ENCODE measurements around the gene PVR. TPM values are rescaled to one million over a fixed set of nuclear protein-coding genes. Genes with fewer than 3 reads are reported as not detected.
"Not testable (repeated sequence)": the region's sequence is repeated elsewhere in the genome, so short reads cannot be mapped to it uniquely, and the experiment has no call there.

Gene PVR
- polyA plus RNA-seq, 4 donors, result 21.3 to 39.9 (median 28.3) TPM

DNA sequence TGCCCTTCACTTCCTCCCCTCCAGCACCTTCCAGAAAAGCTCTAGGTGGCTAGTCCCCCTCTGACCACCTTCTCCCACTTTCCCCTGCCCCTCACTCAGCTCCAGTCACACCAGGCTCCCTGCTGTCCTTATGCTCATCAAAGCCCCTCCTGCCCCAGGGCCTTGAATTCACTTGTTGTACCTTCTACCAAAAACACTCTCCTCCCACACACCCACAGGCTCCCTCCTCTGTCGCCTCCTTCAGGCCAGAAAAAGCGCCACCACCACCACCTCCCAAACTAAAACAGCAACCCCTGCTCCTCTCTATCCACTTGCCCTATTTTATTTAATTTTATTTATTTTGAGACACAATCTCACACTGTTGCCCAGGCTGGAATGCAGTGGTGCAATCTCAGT lies 50.5 kb downstream of the PVR start:
- DNase-seq (ENCODE audit: low read depth in 4 of 4, low spot score in 3 of 4), result no peak

DNA sequence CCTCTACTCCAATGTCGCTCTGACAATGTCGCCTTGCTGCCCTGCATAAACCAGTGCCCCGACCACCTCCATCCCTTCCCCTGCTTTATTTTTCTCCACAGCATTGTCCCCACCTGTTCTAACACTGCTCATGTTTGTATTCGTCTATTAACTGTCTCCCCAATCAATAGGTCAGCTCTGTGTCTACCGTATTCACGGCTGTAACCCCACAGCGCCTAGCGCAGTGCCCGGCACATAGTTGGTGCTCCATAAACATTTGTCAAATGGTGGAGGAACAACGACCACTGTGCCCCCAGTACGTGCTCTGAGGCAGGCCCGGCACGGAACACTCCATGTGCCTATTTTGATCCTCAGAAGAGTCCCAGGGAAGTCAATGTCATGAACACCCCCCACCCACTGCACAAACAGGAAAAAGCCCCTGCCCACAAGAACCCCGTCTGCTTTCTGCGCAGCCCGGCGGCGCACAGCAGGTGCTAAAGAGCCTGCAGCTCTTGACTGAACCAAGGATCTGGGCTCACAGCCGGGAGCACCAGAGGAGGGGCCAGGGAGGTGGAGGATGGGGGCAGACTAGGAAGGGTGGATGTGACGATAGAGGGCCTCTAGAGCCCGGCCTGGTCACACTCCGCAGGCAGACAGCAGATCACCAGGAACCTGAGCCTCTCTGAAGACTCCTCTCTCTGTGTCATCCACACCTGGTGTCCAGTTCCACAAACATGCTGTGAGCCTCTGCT lies 53.4 kb downstream of the PVR start:
- DNase-seq (ENCODE audit: low read depth in 4 of 4, low spot score in 3 of 4), result no peak

DNA sequence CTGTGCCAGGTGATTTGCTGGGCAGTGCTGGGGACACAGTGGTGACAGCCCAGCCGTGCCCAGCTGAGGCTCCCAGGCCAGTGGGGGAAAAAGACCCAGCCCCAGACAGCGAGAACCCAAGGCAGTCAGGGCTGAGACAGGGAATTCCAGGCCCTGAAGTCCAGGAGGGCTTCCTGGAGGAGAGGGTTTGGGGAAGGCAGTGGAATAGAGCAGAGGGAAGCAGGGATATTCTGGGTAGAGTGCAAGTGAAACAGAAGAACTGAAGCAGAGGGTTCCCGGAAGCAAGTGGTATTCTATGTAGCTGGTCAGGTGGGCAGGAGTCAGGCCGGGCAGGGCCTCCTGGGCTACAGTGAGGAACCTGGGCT lies 53.9 kb downstream of the PVR start:
- no peak for DNase-seq (ENCODE audit: low read depth in 4 of 4, low spot score in 3 of 4)

DNA sequence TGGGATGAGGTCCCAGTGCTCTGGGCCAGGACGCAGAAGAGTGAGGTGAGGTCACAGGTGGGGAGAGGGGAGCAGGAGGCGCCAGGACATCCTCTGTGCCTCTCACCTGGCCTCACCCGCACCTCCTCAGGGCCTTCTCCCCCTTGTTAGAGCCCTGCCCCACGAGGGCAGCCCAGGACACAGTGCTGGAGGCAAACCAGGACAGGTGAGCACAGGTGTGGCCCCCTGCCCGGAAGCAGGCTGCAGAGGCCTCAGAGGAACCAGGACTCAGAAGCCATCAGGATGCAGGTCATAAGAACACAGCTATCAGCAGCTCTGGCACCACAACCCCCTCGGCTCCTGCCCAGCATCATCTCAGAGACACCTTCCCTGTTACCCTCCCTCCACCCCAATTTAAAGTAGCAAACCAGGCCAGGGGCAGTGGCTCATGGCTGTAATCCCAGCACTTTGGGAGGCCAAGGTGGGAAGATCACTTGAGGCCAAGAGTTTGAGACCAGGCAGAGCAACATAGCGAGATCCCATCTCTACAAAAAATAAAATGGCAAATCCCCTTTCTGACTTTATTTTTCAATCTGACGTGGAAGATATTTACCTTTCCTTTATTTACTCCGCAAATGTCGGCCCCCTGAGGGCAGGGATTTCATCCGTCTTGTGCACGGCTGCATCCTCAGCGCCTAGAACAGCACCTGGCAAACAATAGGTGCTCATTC lies 54.9 kb downstream of the PVR start, which contains the start of gene CEACAM16:
CEACAM16 (plus strand) TSS at position 660 of the 710 bp plus-strand sequence. CDS start 2,306 bp downstream, outside the sequence.
- DNase-seq (ENCODE audit: low read depth in 4 of 4, low spot score in 3 of 4), result no peak

DNA sequence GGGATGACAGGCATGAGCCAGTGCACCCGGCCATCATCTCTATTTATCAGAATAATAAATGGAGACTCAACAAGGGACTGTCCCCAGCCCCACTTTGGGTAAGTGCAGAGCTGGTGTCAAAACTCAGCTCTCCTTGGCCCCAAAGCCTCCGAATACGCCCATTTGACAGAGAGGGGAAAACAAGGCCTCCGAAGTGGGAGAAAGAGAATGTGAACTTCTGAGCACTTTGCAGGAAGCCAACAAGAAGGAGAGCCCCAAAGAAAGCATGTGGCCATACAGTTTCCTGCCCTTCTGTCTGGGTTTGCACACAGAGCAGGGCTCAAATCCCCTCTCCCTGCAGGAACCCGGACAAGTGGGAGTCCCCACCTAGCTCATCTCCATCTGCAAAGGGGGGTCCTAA lies 56.8 kb downstream of the PVR start:
- no peak for DNase-seq (ENCODE audit: low read depth in 4 of 4, low spot score in 3 of 4)

DNA sequence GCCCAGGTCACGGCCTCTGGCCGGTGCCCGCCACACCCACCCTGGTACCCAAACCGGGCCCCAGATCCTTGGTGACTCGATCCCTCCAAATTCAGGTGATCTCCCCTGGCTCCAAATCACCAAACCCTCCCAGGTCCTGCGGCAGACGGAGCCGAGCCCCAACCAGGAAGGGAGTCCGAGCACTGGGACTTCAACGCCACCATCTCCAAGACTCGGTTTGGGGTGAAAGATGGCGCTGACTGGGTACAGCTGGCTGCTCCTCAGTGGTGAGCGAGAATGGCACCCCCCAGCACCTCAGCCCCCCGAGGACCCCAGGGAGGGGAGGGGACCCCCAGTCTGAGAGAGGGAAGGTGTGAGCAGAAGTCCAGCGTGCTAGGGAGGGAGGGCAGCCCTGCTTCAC lies 57.5 kb downstream of the PVR start:
- no peak for DNase-seq (ENCODE audit: low read depth in 4 of 4, low spot score in 3 of 4)

DNA sequence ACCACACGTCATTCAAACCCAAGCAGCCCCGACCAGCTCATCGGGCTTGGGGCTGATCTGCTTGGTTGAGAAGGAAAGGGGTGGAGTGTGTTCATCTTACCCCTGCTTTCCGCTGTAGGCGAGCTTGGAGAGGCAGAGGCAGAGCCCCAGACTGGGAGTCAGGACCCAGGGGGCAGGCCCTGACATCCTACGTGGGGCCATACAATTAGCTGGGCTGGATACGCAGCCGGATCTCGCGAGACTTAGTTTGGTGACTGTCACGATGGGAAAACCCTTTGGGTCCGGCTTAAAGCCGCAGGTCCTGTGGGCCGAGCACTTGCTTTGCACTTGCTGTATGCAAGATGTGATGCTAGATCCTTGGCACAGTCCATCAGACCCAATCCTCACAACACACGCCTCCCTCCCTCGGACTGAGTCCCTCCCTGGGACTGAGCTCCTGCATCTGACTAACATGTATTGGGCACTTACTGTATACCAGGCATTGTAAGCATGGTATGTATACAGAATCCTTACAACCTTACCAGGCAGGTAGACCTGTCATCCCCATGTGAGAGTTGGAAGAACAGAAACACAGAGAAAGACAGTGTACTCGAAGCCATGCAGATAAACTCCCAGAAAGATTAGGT lies 59.0 kb downstream of the PVR start:
- no peak for DNase-seq (ENCODE audit: low read depth in 4 of 4, low spot score in 3 of 4)

DNA sequence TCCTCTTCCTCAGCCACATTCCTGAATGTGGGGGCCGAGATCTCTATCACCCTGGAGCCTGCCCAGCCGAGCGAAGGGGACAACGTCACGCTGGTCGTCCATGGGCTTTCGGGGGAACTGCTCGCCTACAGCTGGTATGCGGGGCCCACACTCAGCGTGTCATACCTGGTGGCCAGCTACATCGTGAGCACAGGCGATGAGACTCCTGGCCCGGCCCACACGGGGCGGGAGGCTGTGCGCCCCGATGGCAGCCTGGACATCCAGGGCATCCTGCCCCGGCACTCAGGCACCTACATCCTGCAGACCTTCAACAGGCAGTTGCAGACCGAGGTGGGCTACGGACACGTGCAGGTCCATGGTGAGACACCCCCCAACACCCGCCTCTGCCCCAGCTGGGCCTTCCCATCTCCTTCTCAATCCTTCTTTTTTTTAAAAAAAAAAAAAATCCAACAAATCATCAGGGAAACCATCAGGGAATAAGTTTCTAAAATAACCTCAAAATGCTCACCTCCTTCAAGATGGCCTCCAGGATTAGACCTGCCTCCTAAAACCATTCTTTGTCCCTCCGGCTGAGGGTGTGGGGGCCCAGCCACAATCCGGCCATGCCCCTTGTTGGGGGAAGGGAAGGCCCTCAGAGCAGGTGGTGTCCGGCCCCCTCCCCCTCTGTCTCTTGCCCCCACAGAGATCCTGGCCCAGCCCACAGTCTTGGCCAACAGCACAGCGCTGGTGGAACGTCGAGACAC lies 59.8 kb downstream of the PVR start:
- DNase-seq (ENCODE audit: low read depth in 4 of 4, low spot score in 3 of 4), result no peak

DNA sequence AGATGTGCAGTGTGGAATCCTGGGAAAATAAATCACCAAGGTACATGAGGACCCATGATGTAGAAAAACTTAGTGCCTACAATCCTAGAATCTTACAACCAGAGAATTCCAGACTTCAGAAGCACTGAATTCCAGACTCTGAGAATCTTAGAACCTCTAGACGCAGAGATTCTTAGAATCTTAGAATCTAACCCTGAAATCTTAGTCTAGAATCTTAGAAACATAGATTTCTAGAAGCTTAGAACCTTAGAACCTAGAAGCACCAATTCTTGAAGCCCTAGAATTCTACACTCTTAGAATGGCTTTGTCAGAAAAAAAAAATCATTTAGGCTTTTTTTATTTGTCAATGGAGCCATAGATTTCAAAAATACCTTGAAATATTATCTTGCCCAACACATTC lies 61.3 kb downstream of the PVR start:
- no peak for DNase-seq (ENCODE audit: low read depth in 4 of 4, low spot score in 3 of 4)

DNA sequence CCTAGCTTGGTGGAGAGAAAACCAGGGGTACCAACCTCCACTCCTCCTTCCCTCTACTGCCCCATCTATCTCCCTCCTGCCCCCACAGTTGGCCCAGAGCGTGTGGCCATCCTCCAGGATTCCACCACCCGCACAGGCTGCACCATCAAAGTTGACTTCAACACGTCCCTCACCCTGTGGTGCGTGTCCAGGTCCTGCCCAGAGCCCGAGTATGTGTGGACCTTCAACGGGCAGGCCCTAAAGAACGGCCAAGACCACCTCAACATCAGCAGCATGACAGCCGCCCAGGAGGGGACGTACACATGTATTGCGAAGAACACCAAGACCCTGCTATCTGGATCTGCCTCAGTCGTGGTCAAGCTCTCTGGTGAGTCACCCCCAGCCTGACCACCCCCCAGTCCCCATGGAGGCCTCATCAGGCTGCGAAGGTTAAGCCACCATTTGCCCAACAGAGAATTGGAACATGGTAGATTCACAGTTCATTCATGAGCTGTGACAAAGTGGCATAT lies 61.8 kb downstream of the PVR start:
- no peak for DNase-seq (ENCODE audit: low read depth in 4 of 4, low spot score in 3 of 4)

DNA sequence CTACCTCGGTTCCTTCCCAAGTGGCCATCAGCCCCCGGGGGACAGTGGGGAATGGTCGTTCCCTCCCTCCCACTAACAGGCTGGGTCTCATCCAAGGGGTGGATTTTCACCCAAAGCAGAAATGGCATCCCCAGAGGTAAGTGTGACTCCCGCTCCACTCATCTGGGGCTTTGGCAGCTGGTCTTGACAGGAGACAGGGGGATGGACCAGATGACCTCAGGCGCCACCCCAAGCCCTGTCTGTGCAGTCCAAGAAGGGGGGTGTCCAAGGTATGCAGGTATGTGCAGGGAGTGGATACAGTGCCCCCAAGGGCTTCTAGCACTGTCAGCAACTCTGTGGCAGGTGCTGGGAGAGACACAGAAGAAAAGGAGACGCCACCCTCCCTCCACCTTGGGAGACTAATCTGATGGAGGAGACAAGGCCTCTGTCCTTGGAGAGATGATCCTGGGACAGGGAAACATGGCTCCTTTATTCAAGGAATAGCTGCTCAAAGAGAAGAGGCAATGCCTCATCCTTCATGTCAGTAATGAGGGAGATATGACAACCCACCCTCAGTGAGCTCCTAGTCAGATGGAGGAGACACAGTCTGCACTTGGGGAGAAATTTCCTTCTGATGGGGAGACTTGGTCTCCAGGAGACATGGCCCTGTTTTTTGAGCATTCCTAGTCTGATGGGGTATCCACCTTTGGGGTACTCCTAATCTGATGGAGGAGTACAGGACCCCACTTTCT lies 63.0 kb downstream of the PVR start:
- no peak for DNase-seq (ENCODE audit: low read depth in 4 of 4, low spot score in 3 of 4)

DNA sequence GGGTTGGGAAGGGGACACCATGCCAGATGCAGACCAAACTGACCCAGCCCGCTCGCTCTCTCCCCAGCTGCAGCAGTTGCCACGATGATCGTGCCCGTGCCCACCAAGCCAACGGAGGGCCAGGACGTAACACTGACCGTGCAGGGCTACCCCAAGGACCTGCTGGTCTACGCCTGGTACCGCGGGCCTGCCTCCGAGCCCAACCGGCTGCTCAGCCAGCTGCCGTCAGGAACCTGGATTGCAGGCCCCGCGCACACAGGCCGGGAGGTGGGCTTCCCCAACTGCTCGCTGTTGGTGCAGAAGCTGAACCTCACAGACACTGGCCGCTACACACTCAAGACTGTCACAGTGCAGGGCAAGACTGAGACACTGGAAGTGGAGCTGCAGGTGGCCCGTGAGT lies 64.1 kb downstream of the PVR start:
- no peak for DNase-seq (ENCODE audit: low read depth in 4 of 4, low spot score in 3 of 4)

DNA sequence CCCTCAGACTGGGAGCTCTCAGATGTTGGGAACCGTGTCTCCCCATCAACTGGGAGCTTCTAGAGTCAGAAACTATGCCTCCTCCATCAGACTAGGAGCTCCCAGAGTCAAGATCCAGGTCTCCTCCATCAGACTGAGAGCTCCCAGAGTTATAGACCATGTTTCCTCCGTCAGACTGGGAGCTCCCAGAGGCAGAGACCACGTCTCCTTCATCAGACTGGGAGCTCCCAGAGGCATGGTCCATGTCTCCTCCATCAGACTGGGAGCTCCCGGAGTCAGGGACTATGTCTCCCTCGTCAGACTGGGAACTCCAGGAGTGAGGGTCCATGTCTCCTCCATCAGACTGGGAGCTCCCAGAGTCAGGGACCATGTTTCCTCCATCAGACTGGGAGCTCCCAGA lies 65.2 kb downstream of the PVR start:
- DNase-seq (ENCODE audit: low read depth in 4 of 4, low spot score in 3 of 4), result no peak

DNA sequence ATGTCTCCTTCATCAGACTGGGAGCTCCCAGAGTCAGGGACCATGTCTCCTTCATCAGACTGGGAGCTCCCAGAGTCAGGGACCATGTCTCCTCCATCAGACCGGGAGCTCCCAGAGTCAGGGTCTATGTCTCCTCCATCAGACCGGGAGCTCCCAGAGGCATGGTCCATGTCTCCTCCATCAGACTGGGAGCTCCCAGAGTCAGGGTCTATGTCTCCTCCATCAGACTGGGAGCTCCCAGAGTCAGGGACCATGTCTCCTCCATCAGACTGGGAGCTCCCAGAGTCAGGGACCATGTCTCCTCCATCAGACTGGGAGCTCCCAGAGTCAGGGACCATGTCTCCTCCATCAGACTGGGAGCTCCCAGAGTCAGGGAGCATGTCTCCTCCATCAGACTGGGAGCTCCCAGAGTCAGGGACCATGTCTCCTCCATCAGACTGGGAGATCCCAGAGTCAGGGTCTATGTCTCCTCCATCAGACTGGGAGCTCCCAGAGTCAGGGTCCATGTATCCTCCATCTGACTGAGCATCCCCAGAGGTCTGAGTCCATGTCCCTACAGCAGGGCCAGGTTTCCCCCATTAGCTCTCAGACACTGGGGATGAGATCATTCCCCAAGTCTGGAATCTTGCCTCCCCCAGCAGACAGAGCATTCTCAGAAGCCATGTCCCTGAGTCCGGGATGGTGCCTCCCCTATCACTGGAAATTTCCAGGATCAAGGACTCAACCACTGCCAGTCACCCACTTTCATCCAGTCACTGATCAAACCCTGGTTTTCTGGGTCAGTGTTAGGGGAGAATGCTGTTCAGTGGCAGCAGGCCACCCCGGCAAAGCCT lies 65.9 kb downstream of the PVR start:
- not testable (repeated sequence) for DNase-seq (ENCODE audit: low read depth in 4 of 4, low spot score in 3 of 4)

DNA sequence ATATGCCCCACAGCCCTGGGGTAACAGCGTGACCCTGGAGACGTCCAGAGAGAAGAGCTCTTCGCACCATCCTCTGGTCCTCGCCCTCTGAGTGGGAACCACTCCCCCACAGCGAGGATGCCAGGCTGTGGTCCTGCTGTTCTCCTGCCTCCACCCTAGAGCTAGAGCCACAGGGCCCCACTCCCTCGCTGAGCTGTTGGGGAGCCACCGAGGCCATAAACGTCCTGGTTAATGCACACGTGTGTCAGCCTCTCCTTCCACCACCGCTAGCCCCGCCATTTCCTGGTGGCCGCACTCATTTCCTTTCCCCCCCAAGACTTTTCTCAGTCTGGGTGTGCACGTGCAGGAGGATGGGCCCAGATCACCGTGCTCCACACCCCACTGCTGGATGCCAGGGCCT lies 66.8 kb downstream of the PVR start:
- no peak for DNase-seq (ENCODE audit: low read depth in 4 of 4, low spot score in 3 of 4)

DNA sequence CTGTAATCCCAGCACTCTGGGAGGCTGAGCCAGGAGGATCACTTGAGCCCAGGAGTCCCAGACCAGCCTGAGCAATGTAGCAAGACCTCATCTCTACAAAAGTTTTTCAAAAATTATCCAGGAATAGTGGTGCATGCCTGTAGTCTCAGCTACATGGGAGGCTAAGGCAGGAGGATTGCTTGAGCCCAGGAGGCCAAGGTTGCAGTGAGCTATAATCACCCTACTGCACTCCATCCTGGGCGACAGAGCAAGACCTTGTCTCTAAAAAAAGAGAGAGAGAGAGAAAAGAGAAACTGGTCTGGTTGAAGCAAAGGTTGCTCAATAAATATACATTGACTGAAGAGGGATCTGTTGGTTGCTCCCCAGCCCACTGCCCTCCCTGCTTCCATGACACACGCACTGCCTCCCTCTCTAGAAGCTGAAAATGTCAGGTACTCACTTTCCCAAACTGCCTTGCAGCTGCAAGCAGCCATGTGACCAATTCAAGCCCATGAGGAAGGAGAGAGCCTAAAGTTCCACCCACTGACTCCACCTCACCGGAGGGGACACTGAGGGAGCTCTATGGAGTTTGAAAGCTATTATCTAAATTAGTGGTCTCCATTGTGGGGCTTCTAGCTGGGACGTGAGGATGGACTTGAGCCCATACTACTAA lies 69.3 kb downstream of the PVR start:
- no peak for DNase-seq (ENCODE audit: low read depth in 4 of 4, low spot score in 3 of 4)
